Activated CD4-positive, alpha-beta T cell treated with anti-CD3 and anti-CD28 coated beads for 24 hours (primary cell): ENCODE results near the gene SORCS2.

Experiments used
- DNase-seq, 2 donors: peaks; one replicate each; pipeline ENCODE4 v3.0.0-alpha.2; 2020; ENCODE audit warnings: low read depth in 2 of 2

SORCS2 gene

DNA sequence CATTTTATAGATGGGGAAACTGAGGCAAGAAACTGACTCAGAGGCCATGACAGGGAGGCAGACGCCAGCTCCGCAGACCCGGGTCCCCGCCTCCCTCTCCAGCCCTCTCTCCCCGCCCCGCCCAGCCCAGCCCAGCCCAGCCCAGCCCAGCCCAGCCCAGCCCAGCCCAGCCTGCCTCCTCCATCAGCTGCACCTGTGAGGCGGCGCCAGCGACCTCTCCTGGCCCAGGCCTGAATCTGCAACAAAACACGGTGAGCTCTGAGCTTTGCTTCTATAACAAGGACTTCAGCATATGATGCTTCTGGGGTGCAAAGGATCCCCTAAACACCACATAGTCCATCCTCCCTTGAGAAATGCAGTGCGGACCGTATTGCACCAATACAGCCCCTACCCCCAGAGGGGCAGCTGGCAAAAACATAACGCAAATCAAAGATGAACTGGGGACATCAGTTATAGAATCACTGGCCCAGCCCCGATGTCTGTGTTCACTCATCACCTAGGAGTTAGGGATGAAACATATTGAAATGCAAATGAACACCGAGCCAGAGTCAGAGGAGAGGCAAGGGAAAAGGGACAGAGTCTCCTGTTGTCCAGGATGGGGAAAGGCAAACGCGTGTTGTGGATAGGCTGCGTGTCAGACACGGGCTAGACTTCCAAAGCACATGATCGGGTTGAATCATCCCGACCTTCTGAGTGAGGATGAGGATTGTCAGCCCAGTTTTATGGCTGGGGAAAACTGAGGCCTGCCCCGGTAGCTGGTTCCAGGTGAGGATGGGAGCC, 458.5 kb downstream of the SORCS2 start:
- DNase-seq = no peak

DNA sequence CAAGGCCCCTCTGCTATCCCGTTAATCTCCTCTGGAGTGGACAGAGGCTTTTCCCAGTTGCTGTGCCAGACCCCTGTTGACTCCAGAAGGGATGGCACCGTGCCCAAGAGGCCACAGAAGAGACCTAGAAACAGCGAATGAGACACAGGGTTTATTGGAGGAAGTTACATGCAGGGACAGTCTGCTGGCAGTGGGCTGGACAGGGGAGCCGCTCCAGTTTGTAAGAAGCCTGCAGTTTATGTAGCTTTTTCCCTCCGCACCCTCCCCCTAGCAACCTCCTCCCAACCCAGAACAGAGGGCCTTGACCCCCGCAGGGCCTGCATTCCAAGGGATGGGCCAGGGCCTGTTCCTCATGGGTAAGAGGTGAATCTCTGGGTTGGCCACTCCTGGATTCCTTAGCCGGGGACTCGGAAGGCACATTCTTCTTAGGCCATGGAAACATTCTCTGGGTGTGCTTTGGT, 459.2 kb downstream of the SORCS2 start:
- DNase-seq = no peak

DNA sequence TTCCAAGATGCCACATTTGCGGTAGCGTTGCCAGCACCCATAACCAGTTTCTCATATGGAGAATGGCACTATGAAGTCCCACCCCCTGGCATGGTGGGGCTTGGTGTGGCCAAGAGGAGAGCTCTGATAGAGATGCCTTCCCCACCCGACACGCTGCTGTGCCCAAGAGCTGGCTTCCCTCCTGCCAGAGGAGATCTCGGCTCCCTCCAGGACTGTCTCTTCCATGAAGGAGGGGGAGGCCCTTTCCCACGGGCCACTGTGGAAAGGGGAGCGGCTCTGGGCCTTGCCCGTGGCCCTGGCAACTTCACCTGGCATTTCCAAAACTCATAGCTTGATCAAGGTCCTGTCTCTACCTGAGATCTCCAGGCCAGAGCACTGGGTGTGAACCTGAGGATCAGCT, 459.7 kb downstream of the SORCS2 start:
- DNase-seq = no peak

DNA sequence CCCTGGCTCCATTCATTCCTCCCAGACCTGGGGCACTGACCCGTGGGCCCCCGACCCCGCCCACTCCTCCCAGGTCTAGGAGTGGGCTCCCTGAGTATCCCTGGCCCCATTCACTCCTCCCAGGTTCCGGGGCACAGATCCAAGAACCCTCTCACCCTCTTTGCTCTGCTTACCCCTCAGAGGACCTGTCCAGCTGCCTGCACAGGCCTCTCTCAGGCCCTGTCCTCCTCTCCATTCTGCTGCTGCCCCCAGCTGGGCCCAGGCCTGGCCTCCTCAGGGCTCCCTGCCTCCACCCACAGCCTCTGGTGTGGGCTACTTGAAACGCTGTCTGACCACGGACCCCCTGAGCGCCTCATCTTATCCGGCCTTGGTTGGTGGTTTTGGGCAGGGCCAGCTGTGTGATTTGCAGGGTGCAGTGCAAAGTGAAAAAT, 460.1 kb downstream of the SORCS2 start:
- DNase-seq = no peak

DNA sequence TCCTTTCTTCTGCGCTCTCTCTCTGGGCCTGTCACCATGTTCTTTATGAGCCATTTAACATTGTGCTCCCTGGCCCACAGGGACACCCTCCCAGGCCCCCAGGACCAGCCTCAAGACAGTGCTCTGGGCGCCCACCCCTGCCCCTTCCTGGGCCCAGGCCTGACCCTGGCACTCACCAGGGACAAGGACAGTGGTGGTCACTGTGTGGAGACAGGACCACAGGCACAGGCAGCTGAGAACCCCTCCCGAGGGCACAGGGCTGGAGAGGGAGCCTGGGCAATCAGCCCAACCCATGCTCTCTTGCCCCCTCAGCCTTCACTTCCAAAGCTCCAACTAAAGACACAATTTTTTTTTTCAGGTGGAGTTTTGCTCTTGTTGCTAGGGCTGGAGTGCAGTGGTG, 460.6 kb downstream of the SORCS2 start:
- DNase-seq = no peak

DNA sequence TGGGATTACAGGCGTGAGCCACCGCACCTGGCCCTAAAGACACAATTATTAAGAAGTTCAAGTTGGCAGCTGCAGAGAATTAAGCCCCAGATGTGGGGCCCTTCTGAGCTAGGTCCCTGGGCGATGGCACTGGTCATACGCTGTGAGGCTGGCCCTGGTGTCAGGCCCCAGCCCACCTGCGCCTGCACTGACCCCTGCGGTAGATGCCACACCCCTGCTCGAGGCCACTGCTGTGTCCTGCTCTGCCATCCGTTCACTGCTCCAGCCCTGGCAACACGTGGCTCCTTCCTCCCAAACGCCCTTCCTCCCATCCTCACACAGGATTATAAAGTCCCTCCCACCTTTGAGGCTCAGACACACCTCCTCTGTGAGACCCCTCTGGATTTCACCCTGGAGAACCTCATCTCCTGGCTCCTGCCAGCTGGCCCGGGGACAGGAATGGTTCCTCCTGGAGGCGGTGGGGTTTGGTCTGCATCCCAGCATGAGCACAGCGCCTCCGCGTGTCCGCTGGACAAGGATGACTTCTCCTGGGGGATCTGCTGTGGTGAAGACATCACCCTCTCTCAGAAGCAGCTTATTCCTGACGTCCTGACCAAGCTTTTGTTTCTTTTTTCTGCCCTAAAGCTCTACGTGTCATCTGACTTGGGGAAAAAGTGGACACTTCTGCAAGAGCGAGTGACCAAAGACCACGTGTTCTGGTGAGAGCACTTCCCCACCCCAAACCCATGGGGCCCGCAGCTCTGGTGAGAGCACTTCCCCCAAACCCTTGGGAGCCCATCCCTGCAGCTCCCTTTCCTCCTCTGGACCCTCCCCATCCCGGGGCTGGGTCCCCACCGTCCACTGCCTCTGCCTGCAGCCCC, 461.4 kb downstream of the SORCS2 start:
- no peak for DNase-seq

DNA sequence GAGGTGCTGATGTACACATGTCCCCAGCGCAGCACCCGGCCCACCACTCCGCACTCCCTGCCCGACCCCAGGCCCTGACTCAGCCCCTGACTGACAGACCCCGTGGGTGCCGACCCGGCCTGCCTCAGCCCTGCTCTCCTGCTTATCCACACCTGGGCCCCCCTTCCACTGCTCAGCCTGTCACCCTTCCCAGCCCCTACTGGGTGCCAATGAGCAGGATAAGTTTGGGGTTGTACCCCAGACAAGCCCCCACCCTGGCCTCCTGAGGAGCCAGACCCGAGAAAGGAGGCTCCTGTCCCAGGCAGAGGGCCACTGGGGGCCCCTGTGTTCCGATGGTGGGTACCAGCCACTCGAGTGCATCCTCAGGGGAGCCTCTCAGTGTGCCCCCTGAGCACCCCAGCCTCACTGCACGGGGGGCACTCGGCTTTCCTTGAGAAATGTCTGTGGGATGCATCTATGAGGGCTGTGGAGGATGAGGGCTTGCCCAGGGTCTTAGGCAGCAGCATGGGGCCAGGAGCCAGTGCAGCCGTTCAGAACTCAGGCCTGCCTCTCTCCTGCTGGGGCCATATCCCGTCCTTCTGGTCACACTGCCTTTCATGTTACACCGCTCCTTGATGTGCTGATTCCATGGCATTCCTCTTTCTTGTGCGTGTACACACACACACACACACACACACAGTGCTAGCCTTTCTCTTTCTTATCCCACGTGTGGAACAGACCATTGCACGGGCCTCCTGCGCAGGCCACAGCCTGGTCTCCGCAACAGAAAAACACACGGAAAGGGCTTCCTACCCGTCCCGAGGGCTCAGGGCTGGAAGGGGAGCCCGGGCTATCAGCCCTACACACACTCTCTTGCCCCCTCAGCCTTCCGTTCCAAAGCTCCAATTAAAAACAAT, 462.5 kb downstream of the SORCS2 start:
- no peak for DNase-seq

DNA sequence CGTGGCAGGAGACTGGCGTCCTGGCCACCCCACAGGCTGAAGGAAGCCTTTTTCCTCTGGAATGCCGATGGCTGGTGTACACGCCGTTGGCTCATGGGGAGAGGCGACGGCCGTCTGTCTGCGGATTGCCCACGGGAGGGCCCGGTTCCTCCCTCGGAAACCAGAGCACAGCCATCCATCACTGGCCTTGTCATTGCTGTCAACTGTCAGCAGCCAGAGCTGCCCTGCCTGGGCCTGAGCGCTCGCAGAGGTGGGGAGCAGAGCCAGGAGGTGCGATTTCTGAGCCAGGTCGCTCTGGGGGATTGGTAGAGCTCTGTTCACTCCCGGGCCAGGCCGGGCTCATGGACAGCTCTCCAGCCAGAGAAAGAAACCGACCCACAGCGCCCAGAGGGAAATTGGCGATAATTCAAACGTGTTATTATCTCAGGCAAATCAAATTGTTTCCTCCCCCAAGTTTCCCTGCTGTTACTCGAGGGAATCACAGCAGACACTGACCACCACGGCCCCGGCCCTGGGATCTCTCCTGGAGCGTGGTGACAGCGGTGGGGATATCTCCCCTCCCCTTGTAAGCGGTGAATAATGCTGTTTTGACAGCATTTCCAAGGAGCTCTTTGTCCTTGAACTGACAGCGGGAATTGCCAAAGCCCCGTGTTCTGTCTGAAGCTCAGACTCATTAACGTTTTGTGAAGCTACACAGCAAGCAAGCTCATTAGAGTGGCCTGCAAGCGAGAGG, 463.3 kb downstream of the SORCS2 start:
- no peak for DNase-seq

DNA sequence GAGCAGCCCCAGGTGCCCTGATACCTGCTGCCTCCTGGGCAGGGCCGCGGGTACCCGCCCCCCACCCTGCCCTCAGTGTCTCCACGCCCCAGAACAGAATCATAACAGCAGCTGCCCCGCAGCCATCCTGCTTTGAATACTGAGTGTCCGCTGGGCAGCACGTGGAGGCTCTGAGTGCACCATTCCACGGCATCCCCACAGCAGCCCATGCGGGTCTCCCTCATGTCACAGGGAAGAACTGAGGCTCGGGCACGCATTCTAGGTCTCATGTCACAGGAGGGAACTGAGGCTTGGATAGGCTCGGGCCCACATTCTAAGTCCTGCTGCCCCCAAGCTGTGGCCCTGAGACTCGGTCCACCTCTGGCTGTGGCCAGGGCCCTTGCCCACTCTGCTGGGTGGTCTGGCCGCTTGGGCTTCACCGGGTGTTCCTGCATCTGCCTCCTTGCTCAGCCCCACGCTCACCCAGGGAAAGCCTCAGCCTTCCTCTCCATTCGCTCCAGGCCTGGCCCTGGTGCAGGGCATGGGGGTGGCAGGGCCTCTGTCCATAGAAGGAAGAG, 464.0 kb downstream of the SORCS2 start:
- no peak for DNase-seq

DNA sequence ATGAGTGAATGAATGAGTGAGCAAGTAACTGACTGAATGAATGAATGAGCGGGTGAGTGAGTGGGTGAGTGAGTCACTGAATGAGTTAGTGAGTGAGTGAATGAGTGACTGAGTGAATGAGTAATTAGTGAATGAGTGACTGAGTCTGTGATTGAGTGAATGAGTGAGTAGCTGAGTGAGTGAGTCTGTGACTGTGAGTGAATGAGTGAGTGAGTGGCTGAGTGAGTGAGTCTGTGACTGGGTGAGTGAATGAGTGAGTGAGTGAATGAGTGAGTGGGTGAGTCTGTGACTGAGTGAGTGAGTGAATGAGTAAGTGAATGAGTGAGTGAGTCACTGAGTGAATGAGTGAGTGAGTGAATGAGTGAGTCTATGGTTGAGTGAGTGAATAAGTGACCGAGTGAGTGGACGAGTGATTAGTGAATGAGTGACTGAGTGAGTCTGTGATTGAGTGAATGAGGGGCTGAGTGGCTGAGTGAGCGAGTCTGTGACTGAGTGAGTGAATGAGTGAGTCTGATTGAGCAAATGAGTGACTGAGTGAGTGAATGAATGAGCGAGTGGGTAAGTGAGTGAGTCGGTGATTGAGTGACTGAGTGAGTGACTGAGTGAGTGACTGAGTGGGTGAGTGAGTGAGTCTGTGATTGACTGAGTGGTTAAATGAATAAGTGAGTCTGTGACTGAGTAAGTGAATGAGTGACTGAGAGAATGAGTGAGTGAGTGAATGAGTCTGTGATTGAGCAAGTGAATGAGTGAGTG, 465.4 kb downstream of the SORCS2 start:
- no peak for DNase-seq

DNA sequence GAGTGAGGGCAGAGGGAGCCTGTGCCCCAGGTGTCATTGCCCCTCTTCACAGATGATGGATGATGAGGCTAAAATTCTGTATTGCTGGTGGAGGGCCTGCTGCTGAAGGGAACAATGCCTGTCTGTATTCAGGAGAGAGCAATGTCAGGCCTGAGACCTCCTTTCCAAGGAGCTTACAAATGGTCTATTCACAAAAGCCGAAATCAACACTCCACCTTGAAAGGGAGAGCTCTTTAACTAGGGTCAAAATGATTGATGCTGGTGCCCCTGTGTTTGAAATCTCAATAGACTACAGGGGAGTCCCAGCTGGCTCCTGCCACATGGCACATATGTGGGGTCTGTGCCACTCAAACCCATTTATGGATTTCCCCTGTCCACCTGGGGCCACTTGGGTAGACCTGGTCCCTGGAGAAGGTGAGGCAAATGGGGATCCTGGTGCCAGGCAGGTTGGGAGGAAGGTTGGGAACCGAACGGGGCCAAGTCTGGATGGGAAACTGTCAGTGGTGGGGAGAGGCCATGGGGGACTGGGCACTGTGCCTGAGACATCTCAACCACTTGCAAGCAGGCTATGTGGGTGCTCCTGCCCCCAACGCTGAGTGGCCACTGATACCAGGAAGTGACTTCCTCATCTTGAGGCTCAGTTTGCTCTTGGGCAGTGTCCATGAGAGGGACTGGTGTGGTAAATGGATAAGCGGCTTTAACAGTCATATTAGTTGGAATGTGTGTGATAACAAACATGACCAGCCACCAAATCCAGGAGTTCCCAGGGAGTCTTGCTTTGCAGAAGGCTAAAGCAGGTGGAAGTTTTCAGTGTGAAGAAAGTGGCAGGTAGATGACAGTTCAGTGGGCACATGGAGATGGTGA, 466.2 kb downstream of the SORCS2 start:
- no peak for DNase-seq

DNA sequence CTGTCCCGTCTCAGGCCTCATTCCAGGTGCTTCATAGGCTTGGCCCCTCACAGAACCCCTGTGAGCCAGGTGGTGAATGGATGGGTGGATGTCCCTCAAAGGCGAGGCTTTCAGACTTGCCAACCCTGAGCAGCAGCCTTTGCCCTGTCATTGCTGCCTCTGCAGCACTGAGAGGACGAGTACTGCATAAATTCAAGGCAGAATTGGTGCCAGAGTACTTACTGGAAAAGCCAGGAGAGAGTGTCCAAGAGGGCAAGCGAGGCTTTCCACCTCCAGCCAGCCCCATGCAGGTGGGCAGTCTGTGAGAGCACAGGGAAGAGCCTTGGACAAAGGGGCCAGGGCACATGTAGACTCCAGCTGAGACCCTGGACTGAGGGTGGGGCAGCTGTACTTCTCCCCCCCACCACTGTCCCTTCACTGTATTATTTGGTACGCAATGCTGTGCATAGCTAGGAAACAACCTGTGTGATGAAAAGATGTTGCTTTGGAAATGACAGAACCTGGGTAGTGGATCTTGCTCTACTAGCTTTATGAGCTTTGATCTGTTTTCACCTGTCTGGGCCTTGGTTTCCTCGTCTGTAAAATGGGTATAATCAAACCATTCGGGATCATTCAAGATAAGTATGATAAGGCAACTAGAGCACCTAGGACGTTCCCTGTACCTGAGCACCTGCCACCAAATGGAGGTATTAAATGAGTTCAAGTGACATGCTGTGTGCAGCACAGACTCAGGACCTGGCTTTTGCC, 467.3 kb downstream of the SORCS2 start:
- DNase-seq = no peak

DNA sequence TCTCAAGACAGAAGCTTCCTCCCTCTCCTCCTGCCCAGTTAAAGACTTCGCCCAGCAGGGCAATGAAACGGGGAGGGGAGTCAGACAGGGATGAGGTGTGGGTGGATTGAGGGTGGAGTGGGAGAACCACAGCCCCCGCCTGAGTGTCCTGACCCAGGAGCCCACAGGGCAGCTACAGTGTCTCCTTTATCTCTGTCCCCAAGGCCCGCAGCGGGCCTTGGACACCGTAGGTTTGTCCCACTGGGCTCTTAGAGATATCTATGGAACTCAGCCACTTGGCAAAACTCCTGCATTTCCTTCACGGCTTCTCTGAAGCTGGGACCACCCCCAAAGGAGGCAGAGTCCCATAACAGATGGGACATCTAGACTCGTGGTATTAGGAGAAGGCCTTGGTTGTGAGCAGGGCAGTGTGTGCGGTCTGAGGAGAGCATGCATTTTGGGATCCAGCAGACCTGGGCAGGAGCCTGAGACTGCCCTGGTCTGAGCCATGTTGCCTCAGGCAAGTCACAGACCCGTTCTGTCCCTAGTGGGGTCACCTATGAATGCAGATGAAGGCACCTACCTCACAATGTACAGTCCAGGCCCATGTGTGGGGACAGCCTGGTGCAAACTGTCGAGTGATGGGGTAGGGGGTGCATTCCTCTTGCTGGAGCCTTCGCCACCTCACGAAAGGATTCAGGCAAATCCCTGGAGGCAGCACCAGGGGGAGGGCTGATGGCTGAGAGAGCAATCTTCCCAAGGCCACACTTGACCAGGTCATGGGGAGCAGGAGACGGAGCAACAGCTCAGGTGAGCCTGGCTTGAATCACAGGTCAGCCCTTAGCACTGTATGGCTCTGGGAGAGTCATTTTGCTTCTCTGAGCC, 468.1 kb downstream of the SORCS2 start:
- DNase-seq = no peak

DNA sequence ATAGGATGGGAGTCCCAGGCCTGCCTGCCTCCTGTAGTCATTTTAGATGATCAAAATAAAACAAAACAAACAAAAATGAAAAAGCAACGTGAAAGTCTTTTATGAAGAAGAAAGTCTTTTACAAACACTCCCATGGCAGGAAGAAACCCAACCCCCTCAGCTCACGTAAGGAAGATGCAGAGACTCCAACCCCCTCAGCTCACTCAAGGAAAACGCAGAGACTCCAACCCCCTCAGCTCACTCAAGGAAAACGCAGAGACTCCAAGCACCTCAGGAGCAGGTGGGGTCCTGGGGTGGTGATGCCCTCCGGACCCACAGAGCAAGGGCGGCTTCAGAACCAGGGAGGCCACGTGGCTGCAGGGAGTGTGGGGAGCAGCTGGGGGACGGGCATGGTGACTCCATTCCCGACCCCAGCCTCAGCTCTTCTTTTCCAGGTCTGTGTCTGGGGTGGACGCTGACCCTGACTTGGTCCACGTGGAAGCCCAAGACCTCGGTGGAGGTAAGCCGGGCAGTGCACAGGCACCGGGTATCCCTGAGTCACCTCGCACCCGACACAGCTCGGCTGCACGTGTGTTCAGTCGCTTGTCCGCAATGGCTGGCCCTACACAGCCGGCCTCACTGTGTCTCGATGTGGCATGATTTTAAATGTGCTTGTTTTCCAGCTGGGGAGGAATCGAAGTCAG, 468.9 kb downstream of the SORCS2 start:
- no peak for DNase-seq

DNA sequence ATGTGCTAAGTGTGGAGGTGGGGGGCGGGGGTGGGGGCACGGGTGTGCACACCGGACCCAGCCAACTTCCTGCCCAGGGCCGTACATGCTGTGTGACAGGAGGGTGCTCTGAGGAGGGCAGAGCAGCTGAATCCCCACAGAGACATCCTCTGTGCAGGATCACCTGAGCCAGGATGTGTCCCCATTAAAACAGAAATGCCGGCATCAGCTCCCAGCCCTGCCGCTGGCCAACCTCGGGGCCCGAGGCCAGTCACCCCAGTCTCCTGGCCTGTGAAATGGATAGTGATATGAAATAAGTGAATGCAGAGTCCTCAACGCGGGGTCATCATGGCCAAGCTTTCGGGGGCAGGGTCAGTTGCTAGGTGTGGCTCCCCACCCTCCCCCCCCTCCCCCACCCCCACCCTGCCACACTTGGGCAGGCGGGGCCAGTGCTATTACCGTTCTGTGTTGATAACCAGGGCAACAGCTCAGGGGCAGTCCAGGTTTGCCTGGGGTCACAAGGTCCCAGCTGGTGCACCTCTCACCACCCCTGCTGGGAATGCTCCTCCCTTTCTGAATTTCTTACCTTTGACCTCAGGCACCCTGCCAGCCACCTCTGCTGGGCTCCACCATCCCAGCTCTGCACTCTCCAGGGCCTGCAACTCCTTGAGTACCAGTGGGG, 469.6 kb downstream of the SORCS2 start:
- no peak for DNase-seq

DNA sequence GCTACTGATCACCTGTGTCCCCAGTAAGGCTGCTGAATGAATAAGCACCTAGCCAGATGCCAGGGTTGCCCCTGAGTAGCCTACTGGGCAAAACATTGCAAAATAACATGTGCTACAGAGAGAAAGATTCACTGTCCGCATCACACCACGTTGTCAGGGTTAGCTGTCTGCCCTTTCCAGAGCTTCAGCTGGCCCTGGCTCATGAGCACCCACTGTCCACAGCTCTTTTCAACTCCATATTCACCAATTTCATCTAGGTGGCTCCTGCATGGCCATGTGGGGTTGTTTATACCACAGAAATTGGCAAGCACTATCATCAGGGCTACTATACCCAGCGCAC, 470.1 kb downstream of the SORCS2 start:
- DNase-seq = no peak
